D721Med (cell line): Measurements from ENCODE around the gene VASN.

ENCODE experiments used
- DNase-seq: peaks from one replicate; pipeline ENCODE4 v3.0.0; 2011; ENCODE audit warnings: low spot score; ENCODE audit not compliant: insufficient read length
- FAIRE-seq: peaks from 2 replicates; lab custom pipeline; 2011; peaks lifted over from hg19 to GRCh38; lab: Jason Lieb, UNC
- CTCF ChIP-seq: IDR thresholded peaks from 2 replicates; pipeline ENCODE4 v1.5.1; 2012; ENCODE audit warnings: mild to moderate bottlenecking, control low read depth; ENCODE audit not compliant: insufficient read depth; ENCODE audit errors: missing control alignments

Gene VASN

DNA sequence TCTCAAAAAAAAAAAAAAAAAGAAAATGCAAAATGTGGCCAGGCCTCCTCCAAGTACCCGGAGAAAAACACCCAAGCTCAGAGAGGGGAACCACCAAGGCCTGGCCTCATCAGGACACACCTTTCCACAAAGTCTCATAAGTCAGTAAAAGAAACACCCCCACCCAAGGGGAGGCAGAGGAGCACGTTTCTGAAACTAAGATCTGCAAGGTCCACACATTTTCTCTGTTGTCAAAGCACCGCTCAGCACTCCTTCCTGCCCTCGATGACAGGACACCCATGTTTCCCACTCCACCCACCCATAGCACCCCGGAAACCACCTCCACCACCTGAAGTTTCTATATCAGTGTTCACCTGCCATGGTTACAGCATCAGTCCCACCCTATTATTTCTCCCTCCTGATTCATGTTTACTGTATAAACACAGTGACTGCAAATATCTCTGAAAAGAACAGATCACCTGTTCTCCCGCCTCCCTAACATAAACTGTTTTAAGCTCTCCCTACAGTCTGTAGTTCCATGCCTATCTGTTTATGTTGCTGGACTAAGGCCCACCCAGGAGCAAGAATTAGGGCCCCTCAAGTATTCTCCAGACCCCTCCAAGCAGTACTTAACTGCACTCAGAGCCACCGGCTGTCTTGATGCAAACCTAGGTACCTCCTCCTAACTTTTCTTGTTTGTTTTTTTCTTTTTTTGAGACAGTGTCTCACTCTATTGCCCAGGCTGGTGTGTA, 42.7 kb downstream of the VASN start:
- FAIRE-seq, result no peak
- no peak for TF ChIP-seq CTCF
- DNase-seq, result no peak

DNA sequence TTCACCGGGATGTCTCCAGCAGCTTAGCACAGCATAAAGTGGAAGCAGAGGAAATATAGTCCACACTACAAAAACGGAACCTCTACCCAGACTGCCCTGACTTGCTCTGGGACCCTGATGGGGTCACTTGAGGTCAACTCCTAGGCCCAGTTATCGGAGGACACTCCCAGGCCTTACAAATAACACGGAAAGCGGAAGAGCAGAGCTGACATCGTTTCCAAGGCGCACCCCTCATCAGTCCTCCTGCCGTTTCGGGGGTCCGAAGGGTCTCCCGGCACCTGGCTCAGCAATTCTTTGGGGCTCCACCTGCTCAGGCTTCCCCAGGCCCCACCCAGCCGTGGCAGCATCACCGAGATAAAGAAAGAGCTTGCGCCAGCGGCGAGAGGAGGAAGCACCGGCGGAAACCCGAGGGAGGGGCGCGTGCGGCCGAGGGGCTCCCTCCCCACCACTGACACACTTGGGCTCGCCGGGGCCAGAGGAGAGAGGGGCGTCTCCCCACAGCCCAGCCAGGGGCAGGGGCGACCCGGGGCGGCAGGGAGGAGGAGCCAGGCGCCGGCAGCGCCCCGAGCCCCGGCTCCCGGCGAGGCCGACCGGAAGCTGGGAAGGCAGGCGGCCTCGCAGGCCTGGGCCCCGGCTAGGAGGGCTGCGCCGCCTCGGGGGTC, 44.0 kb downstream of the VASN start:
- no peak for DNase-seq
- no peak for FAIRE-seq
- no peak for TF ChIP-seq CTCF

DNA sequence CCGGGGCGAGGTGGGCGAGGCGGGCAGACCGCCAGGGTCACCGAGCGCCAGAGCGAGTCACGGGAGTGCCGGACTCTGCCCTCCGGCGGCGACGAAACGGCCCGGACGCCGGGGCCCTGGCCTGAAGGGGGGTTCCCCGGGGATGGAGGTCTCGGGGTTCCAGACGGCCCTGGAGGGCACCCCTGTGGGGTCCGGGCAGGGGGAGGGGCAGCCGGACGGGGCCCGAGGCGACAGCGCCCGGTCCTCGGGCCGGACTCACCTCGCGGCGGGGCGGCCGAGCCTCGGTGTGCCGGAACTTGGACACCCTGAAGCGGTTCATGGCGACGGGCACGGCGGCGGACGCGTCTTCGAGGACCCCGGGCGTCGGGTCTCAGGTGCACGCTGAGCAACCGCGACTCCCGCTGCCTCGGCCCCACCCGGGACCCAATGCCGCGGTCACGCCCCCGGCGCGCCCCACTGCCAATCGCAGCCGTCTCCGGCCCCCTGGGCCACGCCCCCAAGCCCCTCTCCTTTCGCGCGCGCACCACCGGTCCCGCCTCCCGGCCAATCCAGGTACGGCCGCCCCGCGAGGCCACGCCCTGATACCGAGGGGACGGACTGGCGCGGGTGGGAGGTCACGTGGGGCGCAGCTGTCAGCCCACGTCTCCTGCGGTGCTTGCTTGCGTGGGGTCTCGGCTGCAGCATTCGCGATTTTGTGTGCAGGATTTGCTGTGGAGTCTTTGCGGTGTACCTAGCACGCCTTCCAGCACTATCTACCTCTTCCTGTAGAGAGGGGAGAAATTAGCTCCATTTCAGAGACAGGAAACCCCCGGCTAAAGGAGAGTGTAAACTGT, 44.8 kb downstream of the VASN start, which contains the start of gene CORO7:
CORO7 (minus strand) TSS at position 397 of the 833 bp plus-strand sequence; CDS start at position 319, 78 bp downstream.
- TF ChIP-seq CTCF, result no peak
- DNase-seq, result peak; percentile 94
- no peak for FAIRE-seq

- no peak for TF ChIP-seq CTCF
- DNase-seq (no peak), FAIRE-seq (no peak)
Measured at GRCh38 chr16:4419402-4419959, 47.8 kb downstream of the VASN start.

GRCh38 chr16:4420505-4421105, 49.0 kb downstream of the VASN start:
- TF ChIP-seq CTCF, result no peak
- FAIRE-seq (no peak), DNase-seq (no peak)

- no peak for TF ChIP-seq CTCF
- DNase-seq (peak; percentile 95), FAIRE-seq (peak; percentile 16)
Measured at GRCh38 chr16:4425378-4426020, 53.9 kb downstream of the VASN start, which contains the start of gene DNAJA3. Gene DNAJA3 (plus strand): TSS chr16:4425868. CDS start chr16:4425882, 14 bp downstream.
